WTC11 (cell line): Measurements from ENCODE around the gene ZNF577. TPM values are rescaled to one million over a fixed set of nuclear protein-coding genes. Genes with fewer than 3 reads are reported as not detected.

Experiments used
- ATAC-seq: fragments of 200-7000 bp; cut with Tn5 transposase; 2 replicates; pipeline ENCODE4 v1.10.0; 2021; ENCODE audit warnings: mild to moderate bottlenecking, moderate library complexity
- CTCF ChIA-PET: fragments of 300-600 bp; sonication (Branson Sonifier 250); formaldehyde crosslinking; loops from one replicate; lab custom pipeline; 2021; ENCODE audit warnings: antibody characterized with exemption; lab: Charles Lee
- POLR2A ChIA-PET: fragments of 350-600 bp; sonication (Branson Sonifier 250); formaldehyde crosslinking; loops from one replicate; lab custom pipeline; 2021; ENCODE audit warnings: antibody characterized with exemption; lab: Charles Lee
- DNase-seq: peaks from one replicate; pipeline ENCODE4 v3.0.0; 2021; ENCODE audit warnings: low spot score
- H3K27ac Mint-ChIP-seq: 2 replicates; pipeline ENCODE4 v1.8.0; 2021; ENCODE audit warnings: mixed read lengths
- H3K27me3 Mint-ChIP-seq: 2 replicates; pipeline ENCODE4 v1.8.0; 2021; ENCODE audit warnings: low read depth, mild to moderate bottlenecking, moderate library complexity, mixed read lengths
- H3K36me3 Mint-ChIP-seq: 2 replicates; pipeline ENCODE4 v1.8.0; 2021; ENCODE audit warnings: mixed read lengths
- H3K4me1 Mint-ChIP-seq: 2 replicates; pipeline ENCODE4 v1.8.0; 2022; ENCODE audit warnings: mixed read lengths
- H3K4me3 Mint-ChIP-seq: 2 replicates; pipeline ENCODE4 v1.8.0; 2021; ENCODE audit warnings: mild to moderate bottlenecking, moderate library complexity, mixed read lengths
- H3K9me3 Mint-ChIP-seq: 2 replicates; pipeline ENCODE4 v1.8.0; 2021; ENCODE audit warnings: mixed read lengths
- ATF3 ChIP-seq: sonication (generic); formaldehyde crosslinking; conservative IDR thresholded peaks from 2 replicates; pipeline ENCODE4 v1.8.1; 2022; ENCODE audit warnings: mild to moderate bottlenecking, missing genetic modification reagents
- E2F4 ChIP-seq: sonication (generic); formaldehyde crosslinking; IDR thresholded peaks from 2 replicates; pipeline ENCODE4 v1.8.1; 2022; ENCODE audit warnings: low read depth, mild to moderate bottlenecking, moderate library complexity, missing genetic modification reagents, borderline replicate concordance
- ERG ChIP-seq: fragments of 250-450 bp; sonication (Bioruptor Pico); IDR thresholded peaks from 2 replicates; pipeline ENCODE4 v1.8.0; 2021; ENCODE audit warnings: mild to moderate bottlenecking
- ETV6 ChIP-seq: sonication (generic); formaldehyde crosslinking; IDR thresholded peaks from 2 replicates; pipeline ENCODE4 v1.8.1; 2022; ENCODE audit warnings: mild to moderate bottlenecking, missing genetic modification reagents
- HMGA2 ChIP-seq: fragments of 250-450 bp; sonication (Bioruptor Pico); IDR thresholded peaks from 2 replicates; pipeline ENCODE4 v1.4.0; 2021; ENCODE audit warnings: mild to moderate bottlenecking, moderate library complexity
- IRF2 ChIP-seq: sonication (generic); formaldehyde crosslinking; IDR thresholded peaks from 2 replicates; pipeline ENCODE4 v1.8.0; 2022; ENCODE audit warnings: low read depth, missing genetic modification reagents, borderline replicate concordance
- MYBL2 ChIP-seq: sonication (generic); formaldehyde crosslinking; IDR thresholded peaks from 2 replicates; pipeline ENCODE4 v1.8.1; 2023; ENCODE audit warnings: mild to moderate bottlenecking, moderate library complexity, missing genetic modification reagents
- NR3C1 ChIP-seq: sonication (generic); formaldehyde crosslinking; conservative IDR thresholded peaks from 2 replicates; pipeline ENCODE4 v1.8.1; 2023; ENCODE audit warnings: low read depth, mild to moderate bottlenecking, missing genetic modification reagents
- RELA ChIP-seq: sonication (generic); formaldehyde crosslinking; IDR thresholded peaks from 2 replicates; pipeline ENCODE4 v1.8.1; 2022; ENCODE audit warnings: missing genetic modification reagents, mild to moderate bottlenecking, borderline replicate concordance
- SMAD3 ChIP-seq: sonication (generic); formaldehyde crosslinking; IDR thresholded peaks from 2 replicates; pipeline ENCODE4 v1.8.0; 2022; ENCODE audit warnings: missing genetic modification reagents, mild to moderate bottlenecking, borderline replicate concordance
- TCF7 ChIP-seq: sonication (generic); formaldehyde crosslinking; IDR thresholded peaks from 2 replicates; pipeline ENCODE4 v1.8.0; 2022; ENCODE audit warnings: mild to moderate bottlenecking, low read depth, missing genetic modification reagents, moderate library complexity
- USF2 ChIP-seq: sonication (generic); formaldehyde crosslinking; IDR thresholded peaks from 2 replicates; pipeline ENCODE4 v1.8.1; 2023; ENCODE audit warnings: mild to moderate bottlenecking, missing genetic modification reagents, moderate library complexity
- ZNF232 ChIP-seq: sonication (generic); formaldehyde crosslinking; IDR thresholded peaks from 2 replicates; pipeline ENCODE4 v1.8.0; 2022; ENCODE audit warnings: mild to moderate bottlenecking, missing genetic modification reagents
- ZNF263 ChIP-seq: sonication (generic); formaldehyde crosslinking; IDR thresholded peaks from 2 replicates; pipeline ENCODE4 v1.8.1; 2022; ENCODE audit warnings: low read depth, mild to moderate bottlenecking, moderate library complexity, missing genetic modification reagents
- ZNF317 ChIP-seq: sonication (generic); formaldehyde crosslinking; IDR thresholded peaks from 2 replicates; pipeline ENCODE4 v1.8.1; 2023; ENCODE audit warnings: low read depth, mild to moderate bottlenecking, moderate library complexity, missing genetic modification reagents, borderline replicate concordance
- total RNA-seq: library from RNA; stranded (reverse); gene quantifications from 3 replicates; pipeline ENCODE4 v1.2.3, GENCODE V29; 2021
- TF ChIP-seq, protein P1 (sequence below): fragments of 250-450 bp; sonication (Bioruptor Pico); IDR thresholded peaks from 2 replicates; pipeline ENCODE4 v1.9.0; 2021; ENCODE audit warnings: moderate library complexity, mild to moderate bottlenecking, inconsistent platforms, borderline replicate concordance
- TF ChIP-seq, protein P2 (sequence below): fragments of 250-450 bp; sonication (Bioruptor Pico); IDR thresholded peaks from 2 replicates; pipeline ENCODE4 v1.9.0; 2021; ENCODE audit warnings: mild to moderate bottlenecking
- TF ChIP-seq, protein P3 (sequence below): fragments of 200-600 bp; IDR thresholded peaks from 2 replicates; pipeline ENCODE4 v1.8.0; 2022; ENCODE audit warnings: antibody characterized with exemption
- TF ChIP-seq, protein P4 (sequence below): sonication (generic); formaldehyde crosslinking; IDR thresholded peaks from 2 replicates; pipeline ENCODE4 v1.8.1; 2023; ENCODE audit warnings: mild to moderate bottlenecking, missing genetic modification reagents, borderline replicate concordance

ZNF577 gene
- total RNA-seq, 1 experiment from 2014 or later = 45.2 TPM

GRCh38 chr19:51901860-51902259 is 14.1 kb upstream of the ZNF577 start:
- no peak for ATAC-seq
- H3K4me3 Mint-ChIP-seq = peak overlapping the region; percentile 99
- no peak for TF ChIP-seq HMGA2 (CRISPR knock-in tag)
- TF ChIP-seq ZNF317 = no peak
- TF ChIP-seq, protein P1, sequence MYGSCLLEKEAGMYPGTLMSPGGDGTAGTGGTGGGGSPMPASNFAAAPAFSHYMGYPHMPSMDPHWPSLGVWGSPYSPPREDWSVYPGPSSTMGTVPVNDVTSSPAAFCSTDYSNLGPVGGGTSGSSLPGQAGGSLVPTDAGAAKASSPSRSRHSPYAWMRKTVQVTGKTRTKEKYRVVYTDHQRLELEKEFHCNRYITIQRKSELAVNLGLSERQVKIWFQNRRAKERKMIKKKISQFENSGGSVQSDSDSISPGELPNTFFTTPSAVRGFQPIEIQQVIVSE (CRISPR knock-in tag) = no peak
- TF ChIP-seq USF2 (CRISPR knock-in tag) = no peak
- no peak for TF ChIP-seq ERG (CRISPR knock-in tag)
- no peak for TF ChIP-seq NR3C1 (CRISPR knock-in tag)
- no peak for TF ChIP-seq ATF3 (CRISPR knock-in tag)
- no peak for TF ChIP-seq IRF2 (CRISPR knock-in tag)
- TF ChIP-seq, protein P2, sequence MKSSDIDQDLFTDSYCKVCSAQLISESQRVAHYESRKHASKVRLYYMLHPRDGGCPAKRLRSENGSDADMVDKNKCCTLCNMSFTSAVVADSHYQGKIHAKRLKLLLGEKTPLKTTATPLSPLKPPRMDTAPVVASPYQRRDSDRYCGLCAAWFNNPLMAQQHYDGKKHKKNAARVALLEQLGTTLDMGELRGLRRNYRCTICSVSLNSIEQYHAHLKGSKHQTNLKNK (CRISPR knock-in tag) = no peak
- TF ChIP-seq ZNF232 (CRISPR knock-in tag) = no peak
- TF ChIP-seq SMAD3 = no peak
- TF ChIP-seq, protein P3, sequence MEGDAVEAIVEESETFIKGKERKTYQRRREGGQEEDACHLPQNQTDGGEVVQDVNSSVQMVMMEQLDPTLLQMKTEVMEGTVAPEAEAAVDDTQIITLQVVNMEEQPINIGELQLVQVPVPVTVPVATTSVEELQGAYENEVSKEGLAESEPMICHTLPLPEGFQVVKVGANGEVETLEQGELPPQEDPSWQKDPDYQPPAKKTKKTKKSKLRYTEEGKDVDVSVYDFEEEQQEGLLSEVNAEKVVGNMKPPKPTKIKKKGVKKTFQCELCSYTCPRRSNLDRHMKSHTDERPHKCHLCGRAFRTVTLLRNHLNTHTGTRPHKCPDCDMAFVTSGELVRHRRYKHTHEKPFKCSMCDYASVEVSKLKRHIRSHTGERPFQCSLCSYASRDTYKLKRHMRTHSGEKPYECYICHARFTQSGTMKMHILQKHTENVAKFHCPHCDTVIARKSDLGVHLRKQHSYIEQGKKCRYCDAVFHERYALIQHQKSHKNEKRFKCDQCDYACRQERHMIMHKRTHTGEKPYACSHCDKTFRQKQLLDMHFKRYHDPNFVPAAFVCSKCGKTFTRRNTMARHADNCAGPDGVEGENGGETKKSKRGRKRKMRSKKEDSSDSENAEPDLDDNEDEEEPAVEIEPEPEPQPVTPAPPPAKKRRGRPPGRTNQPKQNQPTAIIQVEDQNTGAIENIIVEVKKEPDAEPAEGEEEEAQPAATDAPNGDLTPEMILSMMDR = no peak
- TF ChIP-seq RELA = no peak
- no peak for TF ChIP-seq MYBL2 (CRISPR knock-in tag)
- TF ChIP-seq ETV6 (CRISPR knock-in tag) = no peak
- no peak for TF ChIP-seq E2F4 (CRISPR knock-in tag)
- TF ChIP-seq, protein P4, sequence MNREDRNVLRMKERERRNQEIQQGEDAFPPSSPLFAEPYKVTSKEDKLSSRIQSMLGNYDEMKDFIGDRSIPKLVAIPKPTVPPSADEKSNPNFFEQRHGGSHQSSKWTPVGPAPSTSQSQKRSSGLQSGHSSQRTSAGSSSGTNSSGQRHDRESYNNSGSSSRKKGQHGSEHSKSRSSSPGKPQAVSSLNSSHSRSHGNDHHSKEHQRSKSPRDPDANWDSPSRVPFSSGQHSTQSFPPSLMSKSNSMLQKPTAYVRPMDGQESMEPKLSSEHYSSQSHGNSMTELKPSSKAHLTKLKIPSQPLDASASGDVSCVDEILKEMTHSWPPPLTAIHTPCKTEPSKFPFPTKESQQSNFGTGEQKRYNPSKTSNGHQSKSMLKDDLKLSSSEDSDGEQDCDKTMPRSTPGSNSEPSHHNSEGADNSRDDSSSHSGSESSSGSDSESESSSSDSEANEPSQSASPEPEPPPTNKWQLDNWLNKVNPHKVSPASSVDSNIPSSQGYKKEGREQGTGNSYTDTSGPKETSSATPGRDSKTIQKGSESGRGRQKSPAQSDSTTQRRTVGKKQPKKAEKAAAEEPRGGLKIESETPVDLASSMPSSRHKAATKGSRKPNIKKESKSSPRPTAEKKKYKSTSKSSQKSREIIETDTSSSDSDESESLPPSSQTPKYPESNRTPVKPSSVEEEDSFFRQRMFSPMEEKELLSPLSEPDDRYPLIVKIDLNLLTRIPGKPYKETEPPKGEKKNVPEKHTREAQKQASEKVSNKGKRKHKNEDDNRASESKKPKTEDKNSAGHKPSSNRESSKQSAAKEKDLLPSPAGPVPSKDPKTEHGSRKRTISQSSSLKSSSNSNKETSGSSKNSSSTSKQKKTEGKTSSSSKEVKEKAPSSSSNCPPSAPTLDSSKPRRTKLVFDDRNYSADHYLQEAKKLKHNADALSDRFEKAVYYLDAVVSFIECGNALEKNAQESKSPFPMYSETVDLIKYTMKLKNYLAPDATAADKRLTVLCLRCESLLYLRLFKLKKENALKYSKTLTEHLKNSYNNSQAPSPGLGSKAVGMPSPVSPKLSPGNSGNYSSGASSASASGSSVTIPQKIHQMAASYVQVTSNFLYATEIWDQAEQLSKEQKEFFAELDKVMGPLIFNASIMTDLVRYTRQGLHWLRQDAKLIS (CRISPR knock-in tag) = no peak
- TF ChIP-seq TCF7 (CRISPR knock-in tag) = no peak
- no peak for TF ChIP-seq ZNF263 (CRISPR knock-in tag)
- peaks cover 20% of the 10 kb centered on the region for H3K9me3 Mint-ChIP-seq
- no peak overlapping the region; the same call in none of the 2 replicates for H3K27ac Mint-ChIP-seq
- no peak for DNase-seq
- ChIA-PET POLR2A (no interaction called here), CTCF (interaction anchor here (0.6 kb wide), 1 partner anchor 31 kb away, joined by 6 read pairs; no protein-coding TSS in a partner anchor)
- no peaks in the 10 kb centered on the region for H3K27me3 Mint-ChIP-seq
- H3K4me1 Mint-ChIP-seq = peaks cover 45% of the 10 kb centered on the region
- peaks cover 77% of the 10 kb centered on the region for H3K36me3 Mint-ChIP-seq
